Calu3 (cell line): ENCODE results near the gene VWF. TPM values are rescaled to one million over a fixed set of nuclear protein-coding genes. Genes with fewer than 3 reads are reported as not detected.

ENCODE experiments used
- Bru-seq: library from RNA; stranded (reverse); fragments of 400-500 nt; gene quantifications from one replicate; lab custom pipeline; 2021; lab: Mats Ljungman, UMichigan
- BruChase-seq, 2 experiments: library from RNA; stranded (reverse); fragments of 400-500 nt; gene quantifications; one replicate each; lab custom pipeline; 2021; lab: Mats Ljungman, UMichigan
- BruUV-seq: library from RNA; stranded (reverse); fragments of 400-500 nt; replicated peaks from 2 replicates; lab custom pipeline; 2021; lab: Mats Ljungman, UMichigan
- CTCF ChIA-PET: fragments of 300-600 bp; sonication (Branson Sonifier 250); formaldehyde crosslinking; loops from one replicate; lab custom pipeline; 2022; ENCODE audit warnings: antibody characterized with exemption; lab: Charles Lee
- DNase-seq: peaks from one replicate; pipeline ENCODE4 v3.0.0; 2022
- H3K27ac Mint-ChIP-seq: one replicate; pipeline ENCODE4 v1.8.0; 2022; ENCODE audit warnings: mixed read lengths; ENCODE audit not compliant: unreplicated experiment
- H3K27me3 Mint-ChIP-seq: one replicate; pipeline ENCODE4 v1.8.0; 2022; ENCODE audit warnings: mixed read lengths; ENCODE audit not compliant: unreplicated experiment
- H3K36me3 Mint-ChIP-seq: one replicate; pipeline ENCODE4 v1.8.0; 2022; ENCODE audit warnings: mild to moderate bottlenecking, moderate library complexity, mixed read lengths; ENCODE audit not compliant: insufficient read depth, unreplicated experiment
- H3K4me1 Mint-ChIP-seq: one replicate; pipeline ENCODE4 v1.8.0; 2022; ENCODE audit warnings: mild to moderate bottlenecking, low read depth, mixed read lengths; ENCODE audit not compliant: unreplicated experiment
- H3K4me3 Mint-ChIP-seq: one replicate; pipeline ENCODE4 v1.8.0; 2022; ENCODE audit warnings: mild to moderate bottlenecking, low read depth, moderate library complexity, mixed read lengths; ENCODE audit not compliant: unreplicated experiment
- H3K9me3 Mint-ChIP-seq: one replicate; pipeline ENCODE4 v1.8.0; 2022; ENCODE audit warnings: low read depth, mixed read lengths; ENCODE audit not compliant: unreplicated experiment
- CTCF ChIP-seq: fragments of 200-600 bp; IDR thresholded peaks from one replicate; pipeline ENCODE4 v1.8.0; 2022; ENCODE audit warnings: antibody characterized with exemption; ENCODE audit not compliant: unreplicated experiment
- intact Hi-C: fragments of 100-400 bp; cut with micrococcal nuclease; formaldehyde crosslinking; loops from one replicate; pipeline ENCODE4 v1.10.0; 2022; ENCODE audit not compliant: unreplicated experiment
- long read RNA-seq: library from polyadenylated mRNA; stranded (forward); transcript quantifications from one replicate; pipeline ENCODE4 v2.0.0, GENCODE V29; 2022
- total RNA-seq: library from RNA; stranded (reverse); gene quantifications from 2 replicates; pipeline ENCODE4 v1.2.3, GENCODE V29; 2022

VWF gene
- total RNA-seq = not detected in 2 replicates
- Bru-seq, nascent RNA = percentile 5 among the genes with signal in this experiment
- percentile 3 among the genes with signal in this experiment for BruChase-seq, experiment 1, labeled RNA remaining after a 6-hour chase
- BruChase-seq, experiment 2, labeled RNA remaining after a 2-hour chase = percentile 2 among the genes with signal in this experiment
- long read RNA-seq = 0 reads

GRCh38 chr12:6124411-6125309, at the start of gene VWF:
VWF (minus strand) TSS chr12:6124670; CDS start chr12:6123196, 1,474 bp downstream.
- Mint-ChIP-seq H3K4me3 (no peak within 1 kb of the TSS), H3K4me1 (no peaks in the 10 kb centered on the region), H3K36me3 (no peaks in the 10 kb centered on the region), H3K27me3 (peaks cover 18% of the 10 kb centered on the region), H3K9me3 (no peaks in the 10 kb centered on the region), H3K27ac (no peak within 1 kb of the TSS)
- intact Hi-C loops = no loop called here
- DNase-seq = no peak
- CTCF ChIA-PET = interaction anchor here (0.6 kb wide), 1 partner anchor 16 kb away, joined by 3 read pairs; no protein-coding TSS in a partner anchor
- no peak for TF ChIP-seq CTCF
- BruUV-seq = no TSS peak

GRCh38 chr12:6172862-6173261, 48.4 kb upstream of the VWF start:
- no peak for DNase-seq
- intact Hi-C loops = no loop called here
- Mint-ChIP-seq H3K4me3 (no peak overlapping the region), H3K36me3 (peaks cover 2% of the 10 kb centered on the region), H3K27ac (no peak overlapping the region), H3K9me3 (no peaks in the 10 kb centered on the region), H3K27me3 (peaks cover 3% of the 10 kb centered on the region), H3K4me1 (peaks cover 10% of the 10 kb centered on the region)
- CTCF ChIA-PET = no interaction called here
- BruUV-seq = no TSS peak
- TF ChIP-seq CTCF = no peak

DNA sequence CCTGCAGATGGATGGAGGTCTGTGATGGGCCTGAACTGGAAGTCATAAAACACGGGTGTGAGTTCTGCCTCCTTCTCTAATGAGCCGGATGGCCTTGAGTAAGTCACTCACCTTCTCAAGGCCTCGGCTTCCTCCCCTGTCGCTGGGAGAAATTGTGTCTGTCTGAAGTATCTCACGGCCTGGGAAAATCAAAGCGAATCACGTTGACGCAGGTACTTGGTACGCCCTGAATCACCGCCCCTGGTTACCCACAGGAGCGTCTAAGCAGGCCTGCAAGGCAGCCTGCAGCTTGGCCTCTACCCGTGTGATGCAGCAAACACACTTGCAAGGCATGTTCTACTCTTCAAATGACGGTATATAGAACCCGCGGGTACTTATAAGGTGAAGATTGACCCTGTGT, 47.6 kb upstream of the VWF start:
- BruUV-seq = no TSS peak
- intact Hi-C loops = no loop called here
- DNase-seq = no peak
- CTCF ChIA-PET = no interaction called here
- Mint-ChIP-seq H3K4me1 (peaks cover 18% of the 10 kb centered on the region), H3K27ac (no peak overlapping the region), H3K9me3 (no peaks in the 10 kb centered on the region), H3K36me3 (peaks cover 10% of the 10 kb centered on the region), H3K27me3 (no peaks in the 10 kb centered on the region), H3K4me3 (no peak overlapping the region)
- no peak for TF ChIP-seq CTCF

- no peak for TF ChIP-seq CTCF
- Mint-ChIP-seq H3K9me3 (no peaks in the 10 kb centered on the region), H3K27me3 (no peaks in the 10 kb centered on the region), H3K36me3 (peaks cover 10% of the 10 kb centered on the region), H3K4me1 (peaks cover 20% of the 10 kb centered on the region), H3K4me3 (no peak overlapping the region), H3K27ac (no peak overlapping the region)
- intact Hi-C loops = no loop called here
- BruUV-seq = no TSS peak
- CTCF ChIA-PET = no interaction called here
- DNase-seq = no peak
These were observed 47.0 kb upstream of the VWF start for GRCh38 chr12:6171409-6172015.
